ENCODE data around the gene TAGAP.

Gene TAGAP

DNA sequence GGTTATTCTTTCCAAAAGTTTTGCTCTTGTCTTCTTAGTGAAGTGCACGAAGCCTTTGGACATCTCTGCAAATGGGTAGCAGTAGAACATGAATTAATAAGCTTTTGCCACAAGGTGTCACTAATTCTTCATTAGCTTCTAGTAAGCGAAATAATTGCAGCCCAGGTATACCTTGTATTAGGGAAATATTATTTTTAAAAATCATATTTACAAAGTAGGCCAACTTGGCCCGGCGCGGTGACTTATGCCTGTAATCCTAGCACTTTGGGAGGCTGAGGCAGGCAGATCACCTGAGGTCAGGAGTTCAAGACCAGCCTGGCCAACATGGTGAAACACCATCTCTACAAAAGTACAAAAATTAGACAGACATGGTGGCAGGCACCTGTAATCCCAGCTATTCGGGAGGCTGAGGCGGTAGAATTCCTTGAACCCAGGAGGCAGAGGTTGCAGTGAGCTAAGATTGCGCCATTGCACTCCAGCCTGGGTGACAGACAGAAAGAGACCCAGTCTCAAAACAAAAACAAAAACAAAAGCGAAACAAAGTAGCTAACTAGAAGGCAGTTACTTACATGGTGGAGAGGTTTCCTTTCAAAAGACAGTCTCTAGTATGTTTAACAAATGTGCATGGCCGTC is 36.0 kb downstream of the TAGAP start:
- Histone ChIP-seq H2AFZ (ENCODE audit: low read depth, low read length, severe bottlenecking) (no peak overlapping the region), H3K27ac (ENCODE audit: low read depth, low read length) (no peak overlapping the region), H3K9ac (ENCODE audit: low read length) (peak overlapping the region; percentile 6; the same call in 1 of the 2 replicates), H3K27me3 (ENCODE audit: low read length) (no peaks in the 10 kb centered on the region), H3K9me2 (replicated peaks; ENCODE audit: insufficient read depth, low read length) (no peaks in the 10 kb centered on the region), H3K79me2 (ENCODE audit: insufficient read depth, low read length) (no peaks in the 10 kb centered on the region), H3K9me3 (ENCODE audit: insufficient read depth, low read length) (no peaks in the 10 kb centered on the region), H3K36me3 (ENCODE audit: low read length) (no peaks in the 10 kb centered on the region), H4K20me1 (ENCODE audit: low read depth, low read length) (no peaks in the 10 kb centered on the region), H3K4me3 (ENCODE audit: insufficient read depth, low read length, poor library complexity, severe bottlenecking) (no peak overlapping the region), H3K4me2 (ENCODE audit: low read depth, low read length, poor library complexity, severe bottlenecking) (peak overlapping the region; percentile 49), H3F3A (ENCODE audit: insufficient read depth) (no peaks in the 10 kb centered on the region)
- TF ChIP-seq, protein P1, sequence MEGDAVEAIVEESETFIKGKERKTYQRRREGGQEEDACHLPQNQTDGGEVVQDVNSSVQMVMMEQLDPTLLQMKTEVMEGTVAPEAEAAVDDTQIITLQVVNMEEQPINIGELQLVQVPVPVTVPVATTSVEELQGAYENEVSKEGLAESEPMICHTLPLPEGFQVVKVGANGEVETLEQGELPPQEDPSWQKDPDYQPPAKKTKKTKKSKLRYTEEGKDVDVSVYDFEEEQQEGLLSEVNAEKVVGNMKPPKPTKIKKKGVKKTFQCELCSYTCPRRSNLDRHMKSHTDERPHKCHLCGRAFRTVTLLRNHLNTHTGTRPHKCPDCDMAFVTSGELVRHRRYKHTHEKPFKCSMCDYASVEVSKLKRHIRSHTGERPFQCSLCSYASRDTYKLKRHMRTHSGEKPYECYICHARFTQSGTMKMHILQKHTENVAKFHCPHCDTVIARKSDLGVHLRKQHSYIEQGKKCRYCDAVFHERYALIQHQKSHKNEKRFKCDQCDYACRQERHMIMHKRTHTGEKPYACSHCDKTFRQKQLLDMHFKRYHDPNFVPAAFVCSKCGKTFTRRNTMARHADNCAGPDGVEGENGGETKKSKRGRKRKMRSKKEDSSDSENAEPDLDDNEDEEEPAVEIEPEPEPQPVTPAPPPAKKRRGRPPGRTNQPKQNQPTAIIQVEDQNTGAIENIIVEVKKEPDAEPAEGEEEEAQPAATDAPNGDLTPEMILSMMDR (IDR thresholded peaks at IDR 0.05; ENCODE audit: insufficient read depth, low read length, poor library complexity, severe bottlenecking): peak; percentile 72
- no peak for TF ChIP-seq EZH2phosphoT487 (conservative IDR thresholded peaks at IDR 0.05; ENCODE audit: low read length)

DNA sequence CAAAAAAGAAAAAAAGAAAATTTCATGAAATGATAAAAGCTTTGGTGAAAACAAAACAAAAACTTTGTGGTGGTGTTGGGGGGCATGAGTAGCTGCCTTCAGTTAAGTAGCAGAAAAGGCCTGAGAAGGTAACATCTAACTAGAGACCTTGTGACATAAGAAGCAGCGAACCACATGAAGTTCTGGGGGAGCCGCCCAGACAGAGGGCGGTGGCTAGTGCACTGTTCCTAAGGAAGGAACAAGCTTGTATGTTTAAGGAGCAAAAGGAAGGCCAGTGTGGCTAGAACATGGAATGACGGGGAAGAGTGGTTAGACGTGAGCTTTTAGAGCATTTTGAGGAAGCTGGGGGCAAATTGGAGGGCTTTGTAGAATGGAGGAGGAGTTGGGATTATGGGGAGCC is 37.3 kb downstream of the TAGAP start:
- TF ChIP-seq, protein P1 (IDR thresholded peaks at IDR 0.05; ENCODE audit: insufficient read depth, low read length, poor library complexity, severe bottlenecking): no peak
- no peak for TF ChIP-seq EZH2phosphoT487 (conservative IDR thresholded peaks at IDR 0.05; ENCODE audit: low read length)
- H3K36me3 ChIP-seq (ENCODE audit: low read length): no peaks in the 10 kb centered on the region
- no peak overlapping the region for H3K4me2 ChIP-seq (ENCODE audit: low read depth, low read length, poor library complexity, severe bottlenecking)
- H3K4me3 ChIP-seq (ENCODE audit: insufficient read depth, low read length, poor library complexity, severe bottlenecking): no peak overlapping the region
- no peaks in the 10 kb centered on the region for H3K9me2 ChIP-seq (replicated peaks; ENCODE audit: insufficient read depth, low read length)
- H3K27me3 ChIP-seq (ENCODE audit: low read length): no peaks in the 10 kb centered on the region
- H3K9me3 ChIP-seq (ENCODE audit: insufficient read depth, low read length): no peaks in the 10 kb centered on the region
- H3K27ac ChIP-seq (ENCODE audit: low read depth, low read length): no peak overlapping the region
- H4K20me1 ChIP-seq (ENCODE audit: low read depth, low read length): no peaks in the 10 kb centered on the region
- no peaks in the 10 kb centered on the region for H3K79me2 ChIP-seq (ENCODE audit: insufficient read depth, low read length)
- no peaks in the 10 kb centered on the region for H3F3A ChIP-seq (ENCODE audit: insufficient read depth)
- no peak overlapping the region for H2AFZ ChIP-seq (ENCODE audit: low read depth, low read length, severe bottlenecking)
- H3K9ac ChIP-seq (ENCODE audit: low read length): no peak overlapping the region

DNA sequence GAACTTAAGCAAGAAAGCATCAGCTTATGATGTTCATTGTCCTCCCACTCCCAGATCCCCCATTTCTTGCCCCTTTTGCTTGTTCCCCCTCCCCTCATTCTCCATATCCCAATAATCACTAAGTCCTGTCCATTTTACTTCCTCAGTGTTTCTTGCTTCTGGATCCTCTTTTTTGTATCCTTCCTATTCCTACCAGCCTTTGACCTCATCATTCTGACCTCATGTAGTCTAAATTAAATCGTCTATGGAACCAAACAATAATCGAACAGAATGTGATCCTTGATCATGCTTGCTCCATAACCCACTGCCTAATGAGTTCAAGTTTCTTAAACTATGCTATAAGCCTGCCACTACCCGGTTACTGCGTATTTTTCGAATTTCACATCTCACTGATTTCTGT is 39.4 kb downstream of the TAGAP start:
- Histone ChIP-seq H3K79me2 (ENCODE audit: insufficient read depth, low read length) (no peaks in the 10 kb centered on the region), H3K4me3 (ENCODE audit: insufficient read depth, low read length, poor library complexity, severe bottlenecking) (no peak overlapping the region), H3K9me3 (ENCODE audit: insufficient read depth, low read length) (no peaks in the 10 kb centered on the region), H2AFZ (ENCODE audit: low read depth, low read length, severe bottlenecking) (no peak overlapping the region), H3K36me3 (ENCODE audit: low read length) (no peaks in the 10 kb centered on the region), H4K20me1 (ENCODE audit: low read depth, low read length) (no peaks in the 10 kb centered on the region), H3K27me3 (ENCODE audit: low read length) (no peaks in the 10 kb centered on the region), H3K4me2 (ENCODE audit: low read depth, low read length, poor library complexity, severe bottlenecking) (no peak overlapping the region), H3K27ac (ENCODE audit: low read depth, low read length) (no peak overlapping the region), H3K9me2 (replicated peaks; ENCODE audit: insufficient read depth, low read length) (no peaks in the 10 kb centered on the region), H3F3A (ENCODE audit: insufficient read depth) (peaks cover 9% of the 10 kb centered on the region; the same call in 1 of the 2 replicates), H3K9ac (ENCODE audit: low read length) (no peak overlapping the region)
- TF ChIP-seq, protein P1 (IDR thresholded peaks at IDR 0.05; ENCODE audit: insufficient read depth, low read length, poor library complexity, severe bottlenecking): no peak
- no peak for TF ChIP-seq EZH2phosphoT487 (conservative IDR thresholded peaks at IDR 0.05; ENCODE audit: low read length)

Measured in SU-DHL-6 (cell line).